HepG2 (cell line): ENCODE measurements around the gene LYRM4. TPM values are rescaled to one million over a fixed set of nuclear protein-coding genes. Genes with fewer than 3 reads are reported as not detected.
A peak's percentile ranks its signal among the peaks of the same experiment; 100 is the strongest.

ENCODE experiments used
- CENPT ChIP-seq: sonication (generic); formaldehyde crosslinking; IDR thresholded peaks from 2 replicates; pipeline ENCODE4 v1.8.0; 2022; ENCODE audit warnings: low read depth, mild to moderate bottlenecking, moderate library complexity, missing genetic modification reagents
- ETV5 ChIP-seq: IDR thresholded peaks from 2 replicates; pipeline ENCODE4 v1.6.1; 2018; ENCODE audit warnings: missing biosample characterization, missing genetic modification reagents, inconsistent platforms, borderline replicate concordance
- FOXP1 ChIP-seq, 2 experiments: fragments of 450-650 bp in 1 of 2; IDR thresholded peaks; 2 replicates each; pipeline ENCODE4 v1.6.1; 2017 to 2018; ENCODE audit warnings: antibody characterized with exemption in 1 of 2
- HOXA3 ChIP-seq: sonication (generic); formaldehyde crosslinking; IDR thresholded peaks from 2 replicates; pipeline ENCODE4 v1.5.0; 2020; ENCODE audit warnings: missing genetic modification reagents
- IRF2 ChIP-seq: IDR thresholded peaks from 2 replicates; pipeline ENCODE4 v1.6.1; 2018; ENCODE audit warnings: missing genetic modification reagents, missing compliant biosample characterization
- MED1 ChIP-seq: sonication (generic); formaldehyde crosslinking; IDR thresholded peaks from 2 replicates; pipeline ENCODE4 v1.4.0; 2020; ENCODE audit warnings: missing genetic modification reagents
- MEF2D ChIP-seq: sonication (generic); formaldehyde crosslinking; IDR thresholded peaks from 2 replicates; pipeline ENCODE4 v1.5.1; 2020; ENCODE audit warnings: mild to moderate bottlenecking, missing genetic modification reagents
- THRA ChIP-seq: sonication (generic); formaldehyde crosslinking; IDR thresholded peaks from 2 replicates; pipeline ENCODE4 v1.4.0; 2020; ENCODE audit warnings: missing genetic modification reagents, borderline replicate concordance
- WIZ ChIP-seq: sonication (generic); formaldehyde crosslinking; IDR thresholded peaks from 2 replicates; pipeline ENCODE4 v1.5.1; 2020; ENCODE audit warnings: mild to moderate bottlenecking, missing genetic modification reagents
- ZBTB26 ChIP-seq: IDR thresholded peaks from 2 replicates; pipeline ENCODE4 v1.6.1; 2016; ENCODE audit warnings: missing compliant biosample characterization, missing genetic modification reagents, borderline replicate concordance
- ZBTB4 ChIP-seq: sonication (generic); formaldehyde crosslinking; IDR thresholded peaks from 2 replicates; pipeline ENCODE4 v1.4.0; 2020; ENCODE audit warnings: missing genetic modification reagents, mild to moderate bottlenecking, borderline replicate concordance
- ZFP62 ChIP-seq: sonication (generic); formaldehyde crosslinking; IDR thresholded peaks from 2 replicates; pipeline ENCODE4 v1.4.0; 2020; ENCODE audit warnings: missing genetic modification reagents
- ZGPAT ChIP-seq: IDR thresholded peaks from 2 replicates; pipeline ENCODE4 v1.6.1; 2016; ENCODE audit warnings: mild to moderate bottlenecking
- ZNF121 ChIP-seq: sonication (generic); formaldehyde crosslinking; IDR thresholded peaks from 2 replicates; pipeline ENCODE4 v1.5.0; 2020; ENCODE audit warnings: mild to moderate bottlenecking, missing genetic modification reagents
- ZNF264 ChIP-seq: sonication (generic); formaldehyde crosslinking; IDR thresholded peaks from 2 replicates; pipeline ENCODE4 v1.4.0; 2020; ENCODE audit warnings: missing genetic modification reagents
- ZNF276 ChIP-seq: sonication (generic); formaldehyde crosslinking; IDR thresholded peaks from 2 replicates; pipeline ENCODE4 v1.4.0; 2020; ENCODE audit warnings: mild to moderate bottlenecking, low read depth, missing genetic modification reagents
- ZNF362 ChIP-seq: sonication (generic); formaldehyde crosslinking; IDR thresholded peaks from 2 replicates; pipeline ENCODE4 v1.4.0; 2020; ENCODE audit warnings: missing genetic modification reagents, mild to moderate bottlenecking, borderline replicate concordance
- ZNF451 ChIP-seq: sonication (generic); formaldehyde crosslinking; IDR thresholded peaks from 2 replicates; pipeline ENCODE4 v1.5.0; 2020; ENCODE audit warnings: mild to moderate bottlenecking, missing genetic modification reagents
- ZNF709 ChIP-seq: sonication (generic); formaldehyde crosslinking; IDR thresholded peaks from 2 replicates; pipeline ENCODE4 v1.5.0; 2020; ENCODE audit warnings: mild to moderate bottlenecking, missing genetic modification reagents
- polyA plus RNA-seq, 8 experiments: library from polyadenylated mRNA; depleted of rRNA in 3 of 8; stranded (reverse) in 7 of 8; unstranded in 1 of 8; fragments of >200 nt; fragmentation: Illumina TruSeq in 4 of 8; extraction: Trizol in 4 of 8; gene quantifications; 2 replicates each; pipeline versions ENCODE4 v1.2.1 to v1.2.3, GENCODE V29; 2011 to 2016; ENCODE audit warnings: low read depth in 4 of 8, missing spikeins in 1 of 8, mixed read lengths in 1 of 8; ENCODE audit not compliant: insufficient read depth in 1 of 8
- total RNA-seq, 5 experiments: library from RNA; depleted of rRNA; stranded (reverse); fragments of >200 nt; fragmentation: Illumina TruSeq; extraction: Trizol; gene quantifications; 2 replicates each; pipeline ENCODE4 v1.2.3, GENCODE V29; 2016; ENCODE audit warnings: low read depth in 1 of 5

The LYRM4 gene
- total and polyA plus RNA-seq, 2 of the 13 experiments (the other 11 are each of a cell fraction or from before 2014, with no cell fraction given) = 64.6 to 67.5 TPM

GRCh38 chr6:5143634-5144311 lies 117.0 kb downstream of the LYRM4 start (continued):
- TF ChIP-seq ZBTB26 (no peak), ZFP62 (CRISPR knock-in tag) (no peak), ZBTB4 (CRISPR knock-in tag) (no peak), ZNF451 (no peak), THRA (CRISPR knock-in tag) (0 out of 2 replicates have a peak, but pooled peaks have one; percentile 35), ZNF276 (CRISPR knock-in tag) (no peak), IRF2 (CRISPR knock-in tag) (peak; percentile 58; the same call in 1 of the 2 replicates), HOXA3 (CRISPR knock-in tag) (no peak), MED1 (CRISPR knock-in tag) (0 out of 2 replicates have a peak, but pooled peaks have one; percentile 23), FOXP1 (IDR thresholded peaks at IDR 0.05) (no peak), FOXP1 (CRISPR knock-in tag; IDR thresholded peaks at IDR 0.05) (no peak), ZGPAT (CRISPR knock-in tag) (0 out of 2 replicates have a peak, but pooled peaks have one; percentile 48), CENPT (CRISPR knock-in tag) (no peak), ZNF362 (CRISPR knock-in tag) (no peak), ZNF264 (CRISPR knock-in tag) (no peak), ZNF709 (CRISPR knock-in tag) (no peak), ETV5 (CRISPR knock-in tag) (no peak), MEF2D (no peak), ZNF121 (CRISPR knock-in tag) (no peak), WIZ (CRISPR knock-in tag) (no peak; the same call in 1 of the 2 replicates)
